ENCODE data around the gene HERC4.

Gene HERC4, protein sequence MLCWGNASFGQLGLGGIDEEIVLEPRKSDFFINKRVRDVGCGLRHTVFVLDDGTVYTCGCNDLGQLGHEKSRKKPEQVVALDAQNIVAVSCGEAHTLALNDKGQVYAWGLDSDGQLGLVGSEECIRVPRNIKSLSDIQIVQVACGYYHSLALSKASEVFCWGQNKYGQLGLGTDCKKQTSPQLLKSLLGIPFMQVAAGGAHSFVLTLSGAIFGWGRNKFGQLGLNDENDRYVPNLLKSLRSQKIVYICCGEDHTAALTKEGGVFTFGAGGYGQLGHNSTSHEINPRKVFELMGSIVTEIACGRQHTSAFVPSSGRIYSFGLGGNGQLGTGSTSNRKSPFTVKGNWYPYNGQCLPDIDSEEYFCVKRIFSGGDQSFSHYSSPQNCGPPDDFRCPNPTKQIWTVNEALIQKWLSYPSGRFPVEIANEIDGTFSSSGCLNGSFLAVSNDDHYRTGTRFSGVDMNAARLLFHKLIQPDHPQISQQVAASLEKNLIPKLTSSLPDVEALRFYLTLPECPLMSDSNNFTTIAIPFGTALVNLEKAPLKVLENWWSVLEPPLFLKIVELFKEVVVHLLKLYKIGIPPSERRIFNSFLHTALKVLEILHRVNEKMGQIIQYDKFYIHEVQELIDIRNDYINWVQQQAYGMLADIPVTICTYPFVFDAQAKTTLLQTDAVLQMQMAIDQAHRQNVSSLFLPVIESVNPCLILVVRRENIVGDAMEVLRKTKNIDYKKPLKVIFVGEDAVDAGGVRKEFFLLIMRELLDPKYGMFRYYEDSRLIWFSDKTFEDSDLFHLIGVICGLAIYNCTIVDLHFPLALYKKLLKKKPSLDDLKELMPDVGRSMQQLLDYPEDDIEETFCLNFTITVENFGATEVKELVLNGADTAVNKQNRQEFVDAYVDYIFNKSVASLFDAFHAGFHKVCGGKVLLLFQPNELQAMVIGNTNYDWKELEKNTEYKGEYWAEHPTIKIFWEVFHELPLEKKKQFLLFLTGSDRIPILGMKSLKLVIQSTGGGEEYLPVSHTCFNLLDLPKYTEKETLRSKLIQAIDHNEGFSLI

DNA sequence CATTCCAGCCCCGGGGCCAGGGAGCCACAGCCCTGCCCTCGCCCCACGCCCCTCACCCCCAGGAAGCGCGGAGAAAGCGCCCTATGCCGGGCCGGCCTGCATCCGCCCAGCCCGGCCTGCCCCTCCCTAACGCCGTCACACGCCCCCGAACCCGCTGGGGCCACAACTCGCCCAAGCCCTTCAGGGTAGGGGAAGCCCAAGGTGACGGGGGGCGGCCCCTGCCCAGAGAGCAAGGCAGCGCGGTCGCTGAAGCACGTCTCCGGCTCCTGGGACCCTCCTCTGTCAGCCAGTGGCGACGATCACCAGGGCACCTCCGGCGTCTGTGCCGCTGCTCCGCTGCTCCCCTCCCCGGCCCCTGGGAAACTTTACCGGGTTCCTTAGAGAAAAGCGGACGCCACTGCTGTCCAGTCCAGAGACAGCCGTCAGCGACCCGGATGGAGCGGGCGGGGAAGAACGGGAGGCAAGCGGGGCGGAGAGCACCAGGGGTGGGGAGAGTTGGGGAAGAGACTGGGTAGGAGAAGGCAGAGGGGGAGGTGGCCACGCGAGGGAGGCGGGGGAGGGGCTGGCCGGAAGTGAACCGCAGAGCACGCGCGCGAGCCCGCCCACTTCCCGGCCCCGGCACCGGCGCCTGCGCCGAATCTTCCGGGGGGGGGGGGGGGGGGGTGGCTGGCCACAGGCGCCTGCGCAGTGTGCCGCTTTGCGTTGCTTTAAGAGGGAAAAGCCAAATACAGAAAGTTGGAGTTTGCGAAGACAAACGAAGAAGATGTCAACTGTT, at the start of gene HERC4:
Gene HERC4 (minus strand): TSS at position 509 of the 775 bp plus-strand sequence. CDS start 2,175 bp downstream, outside the sequence.
- no peak for FAIRE-seq

DNA sequence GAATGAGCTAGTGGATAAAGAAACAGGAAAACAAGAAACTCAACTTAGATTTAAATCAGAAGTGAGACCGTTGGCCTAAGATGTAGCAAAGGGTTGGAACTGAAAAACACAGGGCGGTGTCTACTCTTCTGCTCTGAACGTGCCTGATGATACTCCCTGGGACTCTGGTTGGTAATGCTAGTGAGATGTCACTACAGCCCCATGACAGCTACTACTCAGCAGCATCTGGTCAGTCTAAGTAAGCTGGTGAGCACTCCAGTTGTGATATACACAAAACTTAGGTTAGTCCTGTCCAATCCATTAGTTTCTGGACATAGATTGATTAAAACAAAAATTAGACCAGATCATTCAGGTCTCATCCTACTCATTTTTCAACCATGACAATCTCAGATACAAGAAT, 49.6 kb upstream of the HERC4 start:
- FAIRE-seq = no peak

DNA sequence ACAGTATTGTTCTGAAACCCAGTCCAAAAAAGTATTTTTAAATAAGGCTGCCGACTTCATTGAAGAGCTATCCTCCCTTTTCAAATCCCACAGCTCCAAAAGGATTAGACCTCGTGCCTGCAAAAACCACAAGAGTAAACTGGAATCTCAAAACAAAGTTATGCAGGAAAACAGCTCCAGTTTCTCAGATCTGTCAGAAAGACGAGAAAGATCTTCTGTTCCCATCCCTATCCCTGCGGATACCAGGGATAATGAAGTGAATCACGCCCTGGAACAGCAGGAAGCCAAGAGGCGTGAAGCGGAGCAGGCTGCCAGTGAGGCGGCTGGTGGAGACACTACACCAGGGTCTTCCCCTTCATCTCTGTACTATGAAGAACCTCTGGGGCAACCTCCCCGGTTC, 46.8 kb upstream of the HERC4 start:
- no peak for FAIRE-seq

DNA sequence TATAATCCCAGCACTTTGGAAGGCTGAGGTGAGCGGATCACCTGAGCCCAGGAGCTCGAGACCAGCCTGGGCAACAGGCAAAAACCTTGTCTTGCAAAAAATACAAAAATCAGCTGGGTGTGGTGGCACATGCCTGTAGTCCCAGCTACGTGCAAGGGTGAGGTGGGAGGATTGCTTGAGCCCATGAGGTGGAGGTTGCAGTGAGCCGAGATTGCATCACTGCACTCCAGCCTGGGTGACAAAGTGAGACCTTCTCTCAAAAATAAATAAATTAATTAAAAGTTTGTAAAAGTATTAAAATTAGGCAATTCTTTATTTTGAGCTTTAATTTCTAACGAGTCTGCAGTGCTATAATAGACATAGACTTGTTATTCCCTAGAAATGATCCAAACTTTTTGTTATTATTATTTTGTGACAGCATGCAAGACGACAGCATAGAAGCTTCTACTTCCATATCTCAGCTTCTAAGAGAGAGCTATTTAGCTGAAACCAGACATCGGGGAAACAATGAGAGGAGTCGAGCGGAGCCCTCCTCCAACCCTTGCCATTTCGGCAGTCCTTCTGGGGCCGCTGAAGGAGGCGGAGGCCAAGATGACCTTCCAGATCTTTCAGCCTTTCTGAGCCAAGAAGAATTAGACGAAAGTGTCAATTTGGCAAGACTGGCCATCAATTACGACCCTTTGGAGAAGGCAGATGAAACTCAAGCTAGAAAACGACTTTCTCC, 46.1 kb upstream of the HERC4 start:
- no peak for FAIRE-seq

DNA sequence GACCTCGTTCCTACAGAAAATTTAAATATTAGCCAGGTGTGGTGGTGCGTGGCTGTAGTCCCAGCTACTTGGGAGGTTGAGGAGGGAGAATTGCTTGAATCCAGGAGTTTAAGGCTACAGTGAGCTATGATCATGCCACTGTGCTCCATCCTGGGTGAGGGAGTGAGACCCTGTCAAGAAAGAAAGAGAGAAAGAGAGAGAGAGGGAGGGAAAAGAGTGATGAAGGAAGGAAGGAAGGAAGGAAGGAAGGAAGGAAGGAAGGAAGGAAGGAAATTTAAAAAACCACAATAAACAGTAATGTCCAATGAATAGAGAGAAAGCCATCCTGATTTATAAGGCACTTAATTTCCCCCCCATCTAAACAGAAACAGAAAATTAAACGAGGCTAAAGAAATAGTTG, 43.6 kb upstream of the HERC4 start:
- FAIRE-seq = no peak

DNA sequence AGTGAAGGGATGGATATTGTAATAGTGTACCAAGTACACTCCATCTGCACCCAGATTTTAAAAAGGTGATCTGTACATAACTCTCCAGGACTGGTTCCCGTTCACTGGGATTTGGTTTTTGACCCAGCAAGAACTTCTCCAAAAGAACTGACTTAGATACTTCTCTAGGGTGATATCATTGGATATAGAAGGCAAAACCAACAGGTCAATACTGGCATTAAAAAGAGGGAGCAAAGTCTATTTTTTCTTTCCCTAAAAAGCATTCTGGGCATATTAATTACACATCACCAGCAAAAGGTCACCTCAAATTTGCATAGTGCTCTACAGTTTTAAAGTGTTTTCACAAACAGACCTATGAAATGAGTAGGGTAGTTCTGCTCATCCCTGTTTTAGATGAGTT, 37.8 kb upstream of the HERC4 start:
- no peak for FAIRE-seq

DNA sequence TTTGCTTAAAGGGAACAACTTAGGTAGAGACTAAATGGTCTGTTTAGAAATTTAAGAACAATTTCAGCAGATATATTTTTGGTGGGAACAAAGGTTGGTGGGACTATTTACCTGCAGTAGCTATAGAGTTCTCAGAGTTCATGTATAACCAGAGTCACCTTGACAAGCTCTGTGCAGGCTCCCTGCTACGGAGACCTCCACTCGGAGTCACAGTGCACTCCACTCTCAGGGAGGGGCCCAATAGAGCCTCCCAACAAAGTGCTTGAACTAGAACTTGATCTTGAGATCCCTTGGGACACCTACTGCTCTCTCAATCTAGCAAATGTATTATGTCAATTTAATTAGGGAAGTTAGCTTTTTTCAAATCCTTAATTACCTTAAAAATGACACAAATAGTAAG, 36.5 kb upstream of the HERC4 start:
- no peak for FAIRE-seq

DNA sequence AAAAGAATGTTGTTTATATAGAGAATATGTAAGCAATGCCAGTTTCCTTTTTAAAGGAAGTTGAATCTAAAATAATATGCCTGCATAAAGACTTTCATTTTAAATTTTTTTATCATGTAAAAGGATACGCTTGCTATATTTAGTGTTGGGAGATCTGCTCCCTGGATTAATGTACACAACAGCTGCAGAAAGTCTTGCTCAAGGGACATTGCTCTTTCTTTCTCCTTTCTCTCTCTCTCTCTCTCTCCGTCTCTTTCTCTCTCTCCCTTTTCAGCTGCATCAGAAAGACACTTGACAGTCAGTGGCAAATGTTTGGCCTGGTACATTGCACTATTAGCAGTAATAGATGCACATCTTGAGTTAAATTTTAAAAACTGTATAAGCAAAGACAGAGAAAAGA, 34.9 kb upstream of the HERC4 start:
- no peak for FAIRE-seq

DNA sequence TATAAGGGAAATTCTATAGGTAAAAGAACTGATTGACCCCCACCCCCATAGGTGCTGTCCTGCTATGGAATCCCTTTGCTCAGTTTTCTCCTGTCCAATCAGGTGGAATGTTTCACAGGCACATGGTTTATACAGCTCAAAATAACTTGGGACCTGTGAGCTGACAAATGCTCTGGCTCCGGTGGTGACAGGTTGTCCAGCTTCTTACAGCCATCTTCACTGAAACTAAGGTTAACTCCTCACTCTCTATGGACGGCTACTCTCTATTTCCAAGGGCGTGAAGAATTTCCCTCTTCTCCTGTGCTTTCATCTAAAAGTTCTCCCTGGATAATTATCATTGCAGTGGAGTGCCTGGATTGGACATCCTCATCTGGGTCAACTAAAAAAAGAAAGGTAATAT, 34.2 kb upstream of the HERC4 start, which contains the start of gene MYPN:
Gene MYPN (plus strand): TSS at position 158 of the 400 bp plus-strand sequence. CDS start 11,951 bp downstream, outside the sequence.
- no peak for FAIRE-seq

DNA sequence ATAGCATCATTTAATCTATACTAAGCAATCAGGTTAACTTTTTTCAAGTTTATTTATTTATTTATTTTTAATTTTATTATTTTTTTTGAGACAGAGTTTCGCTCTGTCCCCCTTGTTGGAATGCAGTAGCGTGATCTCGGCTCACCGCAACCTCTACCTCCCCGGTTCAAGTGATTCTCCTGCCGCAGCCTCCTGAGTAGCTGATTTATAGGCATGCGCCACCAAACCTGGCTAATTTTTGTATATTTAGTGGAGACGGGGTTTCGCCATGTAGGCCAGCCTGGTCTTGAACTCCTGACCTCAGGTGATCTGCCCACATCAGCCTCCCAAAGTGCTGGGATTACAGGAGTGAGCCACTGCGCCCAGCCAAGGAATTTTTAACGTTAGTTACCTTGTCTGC, 33.6 kb upstream of the HERC4 start:
- no peak for FAIRE-seq

DNA sequence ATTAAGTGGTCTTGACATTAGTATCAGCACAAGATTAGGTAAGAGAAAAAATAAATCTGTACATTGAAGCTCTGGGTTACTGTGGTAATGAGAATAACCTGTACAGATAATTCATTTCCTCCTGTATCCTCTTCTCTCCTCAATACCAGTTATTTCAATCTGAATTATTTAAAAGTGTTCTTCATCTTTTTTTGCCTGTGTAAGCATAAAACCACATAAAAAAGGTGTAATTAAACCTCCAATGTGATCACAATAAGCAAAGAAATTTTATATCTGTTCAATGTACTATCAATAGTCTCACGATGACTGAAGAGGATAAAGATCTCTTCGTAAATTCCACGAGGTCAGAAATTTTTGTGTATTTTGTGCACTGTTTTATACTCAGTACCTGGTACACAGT, 33.0 kb upstream of the HERC4 start:
- no peak for FAIRE-seq

DNA sequence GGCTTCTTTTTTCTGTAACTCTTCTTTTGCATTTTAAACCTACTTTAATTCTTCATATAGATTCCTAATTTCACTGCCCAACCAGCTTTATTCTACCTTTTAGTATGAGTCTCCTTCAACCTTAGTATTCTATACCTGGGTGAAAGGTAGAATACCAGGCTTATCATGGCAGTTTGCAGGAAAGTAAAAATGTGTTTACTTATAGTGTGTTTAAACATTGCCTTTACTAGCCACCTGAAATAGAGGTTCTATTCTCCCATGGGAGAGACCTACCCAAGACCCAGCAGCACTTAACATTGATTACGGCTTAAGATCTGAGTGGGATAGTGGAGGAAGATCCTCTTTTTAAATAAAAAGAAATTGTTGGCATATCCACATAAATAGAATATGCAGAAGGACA, 32.6 kb upstream of the HERC4 start:
- FAIRE-seq = no peak

DNA sequence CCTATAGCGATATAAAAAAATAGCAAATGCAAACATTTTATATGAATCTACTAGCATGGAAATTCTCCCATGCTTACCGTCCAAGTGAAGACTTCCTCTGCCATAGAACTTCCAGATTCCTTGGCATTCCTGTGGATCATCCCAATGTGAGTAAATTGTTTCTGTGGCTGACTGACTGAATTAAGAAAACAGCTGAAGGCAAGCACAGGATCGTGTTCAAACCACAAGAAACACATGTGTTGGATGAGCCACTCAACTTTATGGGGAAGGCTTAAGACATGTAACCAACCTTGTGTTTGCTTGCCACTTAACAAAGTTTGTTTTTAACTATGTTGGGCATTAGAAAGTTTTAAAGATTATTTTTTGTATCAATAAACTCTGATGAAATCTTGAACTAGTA, 31.6 kb upstream of the HERC4 start:
- no peak for FAIRE-seq

DNA sequence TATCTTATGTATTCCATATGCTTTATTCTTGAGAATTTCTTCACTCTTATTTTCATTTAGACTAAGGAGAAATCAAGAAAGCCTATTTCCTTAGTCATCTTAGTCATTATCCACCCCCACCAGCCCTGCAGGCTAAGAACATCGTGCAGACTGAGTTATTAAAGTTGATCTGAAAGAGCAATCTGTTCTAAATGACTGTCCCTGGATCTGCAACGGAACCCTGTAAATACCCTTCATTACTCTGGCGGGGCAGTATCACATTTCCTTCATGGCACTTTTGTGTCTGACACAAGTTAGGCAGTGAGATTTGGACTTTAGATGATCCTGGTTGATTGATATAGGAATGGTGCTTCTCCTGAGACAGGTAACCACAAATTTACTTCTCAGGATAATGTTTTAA, 30.7 kb upstream of the HERC4 start:
- FAIRE-seq = no peak

DNA sequence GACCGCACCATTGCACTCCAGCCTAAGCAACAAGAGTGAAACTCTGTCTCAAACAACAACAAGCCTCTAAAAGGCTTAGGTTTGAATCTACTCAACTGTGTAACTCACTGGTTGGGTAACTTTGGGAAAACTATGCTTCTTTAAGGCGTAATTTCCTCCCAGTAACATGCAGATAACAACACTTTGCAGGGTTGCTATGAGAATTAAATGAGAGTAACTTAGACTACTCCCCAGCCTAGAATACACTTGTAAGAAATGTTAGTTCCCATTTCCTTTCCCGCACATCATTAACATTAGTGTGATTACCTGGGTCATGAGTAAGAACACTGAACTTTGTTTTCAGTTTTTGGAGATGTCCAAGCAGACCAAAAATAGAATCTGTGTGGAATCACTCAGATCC, 28.8 kb upstream of the HERC4 start:
- no peak for FAIRE-seq

DNA sequence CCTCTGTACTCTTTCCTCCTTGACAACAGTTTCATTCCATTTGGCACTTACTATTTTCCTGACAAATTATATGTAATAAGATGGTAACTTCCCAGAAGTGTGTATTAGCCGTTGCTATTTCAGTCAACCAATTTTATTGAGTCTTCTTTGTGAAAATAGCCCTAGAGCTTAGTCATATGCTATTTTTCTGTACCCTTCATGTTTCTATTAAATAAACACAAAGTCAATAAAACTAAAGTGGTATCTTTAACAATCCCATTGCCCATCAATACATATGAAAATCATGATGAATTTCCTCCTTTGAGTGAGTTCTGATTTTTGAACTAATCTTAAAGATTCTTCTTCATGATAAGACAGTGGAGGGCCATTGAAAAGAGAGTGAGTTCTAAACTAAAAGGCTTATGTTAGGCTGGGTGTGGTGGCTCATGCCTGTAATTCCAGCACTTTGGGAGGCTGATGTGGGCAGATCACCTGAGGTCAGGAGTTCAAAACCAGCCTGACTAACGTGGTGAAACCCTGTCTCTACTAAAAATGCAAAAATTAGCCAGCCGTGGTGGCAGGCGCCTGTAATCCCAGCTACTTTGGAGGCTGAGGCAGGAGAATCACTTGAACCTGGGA, 28.3 kb upstream of the HERC4 start:
- FAIRE-seq = no peak

DNA sequence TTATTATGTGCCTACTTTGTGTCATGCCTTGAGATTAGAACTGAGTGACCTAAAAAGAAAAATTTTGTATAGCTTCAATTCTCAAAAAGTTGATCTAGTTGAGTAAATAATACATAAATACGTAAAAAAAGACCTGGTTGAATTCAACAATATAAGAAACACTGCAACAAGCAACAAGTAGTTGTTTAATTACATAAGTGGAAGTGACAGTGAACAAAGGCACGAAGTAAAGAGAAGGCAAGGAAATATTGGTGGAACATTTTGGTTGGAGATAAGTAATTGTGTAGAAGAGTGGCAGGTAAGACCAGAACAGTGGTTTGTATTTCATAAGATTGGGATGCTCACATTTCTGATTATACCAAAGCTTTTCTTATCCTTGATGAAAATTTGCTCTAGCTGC, 26.0 kb upstream of the HERC4 start:
- FAIRE-seq = no peak

DNA sequence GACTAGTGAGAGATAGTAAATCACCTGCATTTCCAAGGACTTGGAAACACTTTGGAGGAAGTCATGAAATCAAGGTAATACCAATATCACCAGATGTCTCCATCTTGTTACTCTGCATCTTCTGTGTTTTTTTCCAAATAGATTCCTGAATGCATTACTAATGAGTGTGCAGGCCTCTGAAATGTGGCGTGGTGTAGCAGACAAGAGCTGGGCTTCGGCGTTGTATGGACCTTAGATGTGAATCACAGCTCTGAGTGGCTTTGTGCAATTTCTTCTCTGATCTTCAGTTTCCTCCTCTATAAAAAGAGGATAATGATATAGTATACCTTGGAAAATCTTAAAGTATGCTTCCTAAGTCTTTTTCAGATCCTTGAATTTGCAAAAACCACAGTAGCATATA, 24.7 kb upstream of the HERC4 start:
- no peak for FAIRE-seq

DNA sequence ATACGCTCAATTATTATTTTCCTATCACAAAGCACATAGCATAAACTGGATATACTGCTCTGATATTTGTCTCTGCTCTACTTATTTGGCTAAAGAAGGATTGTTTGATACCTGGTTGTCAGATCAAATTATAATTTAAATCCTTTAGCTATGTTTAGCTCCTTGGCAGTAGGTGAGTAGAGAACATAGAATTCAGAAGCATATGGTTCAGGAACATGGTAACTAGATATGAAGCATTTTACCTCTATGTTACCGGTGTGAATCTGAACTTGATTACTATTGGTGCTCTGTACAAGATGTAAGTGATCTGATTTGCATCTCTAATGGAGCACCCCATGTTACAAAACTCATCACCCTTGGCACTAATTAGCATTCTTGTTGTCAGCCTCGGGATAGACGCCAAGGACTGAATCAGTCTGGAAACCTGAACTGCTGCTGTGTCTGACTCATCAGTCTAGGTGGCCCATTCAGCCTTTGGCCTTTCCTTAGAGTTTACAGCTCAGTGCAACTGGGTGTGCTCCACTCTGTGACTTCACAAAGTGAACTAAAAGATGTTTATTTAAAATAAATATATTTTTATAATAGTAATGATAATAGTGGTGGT, 21.9 kb upstream of the HERC4 start:
- no peak for FAIRE-seq

DNA sequence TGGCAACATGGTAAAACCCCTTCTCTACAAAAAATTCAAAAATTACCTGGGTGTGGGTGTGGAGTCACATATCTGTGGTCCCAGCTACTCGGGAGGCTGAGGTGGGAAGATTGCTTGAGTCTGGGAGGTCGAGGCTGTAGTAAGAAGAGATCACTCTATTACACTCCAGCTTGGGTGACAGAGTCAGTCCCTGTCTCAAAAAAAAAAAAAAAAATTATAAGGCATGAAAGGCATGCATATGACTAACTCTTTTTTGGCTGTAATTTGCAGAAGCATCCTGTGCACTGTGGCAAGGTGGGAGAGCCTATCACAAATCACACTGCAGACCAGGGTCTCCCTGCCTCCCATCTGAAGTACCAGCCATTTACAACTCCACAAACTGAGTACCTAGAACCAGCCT, 20.1 kb upstream of the HERC4 start:
- FAIRE-seq = no peak

DNA sequence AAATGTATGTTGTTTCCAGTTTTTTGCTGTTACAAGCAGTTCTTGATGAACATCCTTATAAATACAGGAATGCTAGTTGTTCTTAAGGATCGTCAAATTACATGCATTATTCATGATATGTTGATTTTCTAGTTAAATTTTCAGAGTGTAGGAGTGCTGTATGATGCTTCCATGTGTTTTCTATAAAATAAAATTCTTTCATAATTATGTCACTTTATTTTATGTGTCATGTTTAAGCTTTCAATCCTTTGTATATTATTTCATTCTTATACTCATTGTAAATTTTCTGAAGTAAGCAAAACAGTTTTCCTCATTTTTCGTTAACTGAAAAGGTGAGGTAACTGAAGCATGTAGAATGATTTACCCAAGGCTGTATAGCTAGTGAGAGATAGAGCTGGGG, 17.4 kb upstream of the HERC4 start:
- no peak for FAIRE-seq

Measured in endometrium (tissue), 2 donors.